Activated CD8-positive, alpha-beta T cell treated with anti-CD3 and anti-CD28 coated beads for 36 hours (primary cell): ENCODE measurements around the gene C2orf80. TPM values are rescaled to one million over a fixed set of nuclear protein-coding genes. Genes with fewer than 3 reads are reported as not detected.

ENCODE experiments used
- ATAC-seq: fragments of 200-7000 bp; cut with Tn5 transposase; one replicate; pipeline ENCODE4 v1.10.0; 2021; ENCODE audit warnings: mild to moderate bottlenecking, moderate library complexity
- CTCF ChIA-PET: fragments of 350-600 bp; sonication (Branson Sonifier 250); formaldehyde crosslinking; loops from one replicate; lab custom pipeline; 2021; ENCODE audit warnings: antibody characterized with exemption; lab: Charles Lee
- POLR2A ChIA-PET: fragments of 350-600 bp; sonication (Branson Sonifier 250); formaldehyde crosslinking; loops from one replicate; lab custom pipeline; 2021; ENCODE audit warnings: antibody characterized with exemption; lab: Charles Lee
- DNase-seq: peaks from one replicate; pipeline ENCODE4 v3.0.0-alpha.2; 2020
- H3K27ac Mint-ChIP-seq: one replicate; pipeline ENCODE4 v1.8.0; 2021; ENCODE audit warnings: mild to moderate bottlenecking, mixed read lengths
- H3K27me3 Mint-ChIP-seq: one replicate; pipeline ENCODE4 v1.8.0; 2021; ENCODE audit warnings: mixed read lengths
- H3K36me3 Mint-ChIP-seq: one replicate; pipeline ENCODE4 v1.8.0; 2021; ENCODE audit warnings: low read depth, mixed read lengths
- H3K4me1 Mint-ChIP-seq: one replicate; pipeline ENCODE4 v1.8.0; 2021; ENCODE audit warnings: low read depth, mixed read lengths
- H3K4me3 Mint-ChIP-seq: one replicate; pipeline ENCODE4 v1.8.0; 2021; ENCODE audit warnings: mild to moderate bottlenecking, moderate library complexity, mixed read lengths
- H3K9me3 Mint-ChIP-seq: one replicate; pipeline ENCODE4 v1.8.0; 2021; ENCODE audit warnings: mixed read lengths
- intact Hi-C: fragments of 100-400 bp; cut with micrococcal nuclease; formaldehyde crosslinking; loops from one replicate; pipeline ENCODE4 v1.10.0; 2022
- total RNA-seq, 2 experiments: library from RNA; stranded (reverse); gene quantifications; one replicate each; pipeline ENCODE4 v1.2.3, GENCODE V29; 2021
- TF ChIP-seq, protein P1 (sequence below): fragments of 200-600 bp; IDR thresholded peaks from one replicate; pipeline ENCODE4 v1.8.0; 2022; ENCODE audit warnings: antibody characterized with exemption, mild to moderate bottlenecking

The C2orf80 gene
- total RNA-seq, 2 experiments from 2014 or later, result not detected

DNA sequence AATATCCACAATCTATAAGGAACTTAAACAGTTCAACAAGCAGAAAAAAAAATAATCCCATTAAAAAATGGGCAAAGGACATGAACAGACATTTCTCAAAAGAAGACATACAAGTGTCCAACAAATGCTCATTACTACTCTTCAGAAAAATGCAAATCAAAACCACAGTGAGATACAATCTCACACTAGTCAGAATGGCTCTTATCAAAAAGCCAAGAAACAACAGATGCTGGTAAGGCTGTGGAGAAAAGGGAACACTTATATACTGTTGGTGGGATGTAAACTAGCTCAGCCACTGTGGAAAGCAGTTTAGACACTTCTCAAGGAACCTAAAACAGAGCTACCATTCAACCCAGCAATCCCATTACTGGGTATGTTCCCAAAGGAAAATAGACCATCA, 36.7 kb downstream of the C2orf80 start:
- intact Hi-C loops, result no loop called here
- no peak overlapping the region for H3K4me3 Mint-ChIP-seq
- H3K4me1 Mint-ChIP-seq, result no peaks in the 10 kb centered on the region
- H3K9me3 Mint-ChIP-seq, result peaks cover 7% of the 10 kb centered on the region
- no peak for ATAC-seq
- H3K27me3 Mint-ChIP-seq, result peaks cover 2% of the 10 kb centered on the region
- H3K27ac Mint-ChIP-seq, result no peak overlapping the region
- ChIA-PET POLR2A (no interaction called here), CTCF (interaction anchor here (1.0 kb wide), 1 partner anchor 22 kb away, joined by 3 read pairs; no protein-coding TSS in a partner anchor)
- no peak for DNase-seq
- TF ChIP-seq, protein P1, sequence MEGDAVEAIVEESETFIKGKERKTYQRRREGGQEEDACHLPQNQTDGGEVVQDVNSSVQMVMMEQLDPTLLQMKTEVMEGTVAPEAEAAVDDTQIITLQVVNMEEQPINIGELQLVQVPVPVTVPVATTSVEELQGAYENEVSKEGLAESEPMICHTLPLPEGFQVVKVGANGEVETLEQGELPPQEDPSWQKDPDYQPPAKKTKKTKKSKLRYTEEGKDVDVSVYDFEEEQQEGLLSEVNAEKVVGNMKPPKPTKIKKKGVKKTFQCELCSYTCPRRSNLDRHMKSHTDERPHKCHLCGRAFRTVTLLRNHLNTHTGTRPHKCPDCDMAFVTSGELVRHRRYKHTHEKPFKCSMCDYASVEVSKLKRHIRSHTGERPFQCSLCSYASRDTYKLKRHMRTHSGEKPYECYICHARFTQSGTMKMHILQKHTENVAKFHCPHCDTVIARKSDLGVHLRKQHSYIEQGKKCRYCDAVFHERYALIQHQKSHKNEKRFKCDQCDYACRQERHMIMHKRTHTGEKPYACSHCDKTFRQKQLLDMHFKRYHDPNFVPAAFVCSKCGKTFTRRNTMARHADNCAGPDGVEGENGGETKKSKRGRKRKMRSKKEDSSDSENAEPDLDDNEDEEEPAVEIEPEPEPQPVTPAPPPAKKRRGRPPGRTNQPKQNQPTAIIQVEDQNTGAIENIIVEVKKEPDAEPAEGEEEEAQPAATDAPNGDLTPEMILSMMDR, result no peak
- H3K36me3 Mint-ChIP-seq, result no peaks in the 10 kb centered on the region

DNA sequence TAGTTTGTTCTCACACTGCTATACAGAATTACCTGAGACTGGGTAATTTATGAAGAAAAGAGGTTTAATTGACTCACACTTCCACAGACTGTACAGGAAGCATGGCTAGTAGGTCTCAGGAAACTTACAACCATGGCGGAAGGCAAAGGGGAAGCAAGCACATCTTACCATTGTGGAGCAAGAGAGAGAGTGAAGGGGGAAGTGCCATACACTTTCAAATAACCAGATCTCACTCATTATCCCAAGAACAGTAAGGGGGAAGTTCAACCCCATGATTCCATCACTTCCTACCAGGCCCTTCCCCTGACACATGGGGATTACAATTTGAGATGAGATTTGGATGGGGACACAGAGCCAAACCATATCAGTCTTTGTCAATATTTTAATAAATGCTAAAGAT, 38.9 kb downstream of the C2orf80 start:
- no peak for DNase-seq
- intact Hi-C loops, result no loop called here
- no peak for ATAC-seq
- CTCF ChIA-PET, result no interaction called here
- Mint-ChIP-seq H3K9me3 (peaks cover 7% of the 10 kb centered on the region), H3K4me1 (no peaks in the 10 kb centered on the region), H3K27me3 (peaks cover 2% of the 10 kb centered on the region), H3K4me3 (no peak overlapping the region), H3K36me3 (no peaks in the 10 kb centered on the region), H3K27ac (no peak overlapping the region)
- POLR2A ChIA-PET, result no interaction called here
- TF ChIP-seq, protein P1, result no peak

DNA sequence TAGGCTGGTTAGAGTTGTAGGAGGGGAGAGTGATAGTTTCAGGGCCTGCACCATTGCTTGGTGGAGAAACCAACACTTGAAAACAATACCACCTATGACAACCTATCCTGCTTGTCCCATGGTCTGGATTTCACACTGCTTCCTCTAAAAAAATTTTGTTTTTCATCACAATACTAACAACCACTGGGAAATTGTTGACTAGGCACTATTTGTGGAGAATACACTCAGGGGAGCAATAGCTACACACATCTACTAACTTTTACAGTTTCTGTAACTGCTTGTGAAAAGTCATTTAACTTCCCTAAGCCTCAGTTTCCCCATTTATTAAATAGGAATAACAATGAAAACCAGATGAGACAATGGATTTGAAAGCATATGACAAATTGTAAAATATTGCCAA, 39.7 kb downstream of the C2orf80 start:
- no peaks in the 10 kb centered on the region for H3K4me1 Mint-ChIP-seq
- ChIA-PET CTCF (interaction anchor here (0.7 kb wide), 1 partner anchor 25 kb away, joined by 3 read pairs; no protein-coding TSS in a partner anchor), POLR2A (interaction anchor here (0.6 kb wide), 1 partner anchor 458 kb away, joined by 3 read pairs; no protein-coding TSS in a partner anchor)
- no peak for ATAC-seq
- TF ChIP-seq, protein P1, result no peak
- intact Hi-C loops, result no loop called here
- DNase-seq, result no peak
- H3K9me3 Mint-ChIP-seq, result peaks cover 7% of the 10 kb centered on the region
- H3K4me3 Mint-ChIP-seq, result no peak overlapping the region
- no peak overlapping the region for H3K27ac Mint-ChIP-seq
- no peaks in the 10 kb centered on the region for H3K36me3 Mint-ChIP-seq
- H3K27me3 Mint-ChIP-seq, result peaks cover 2% of the 10 kb centered on the region

DNA sequence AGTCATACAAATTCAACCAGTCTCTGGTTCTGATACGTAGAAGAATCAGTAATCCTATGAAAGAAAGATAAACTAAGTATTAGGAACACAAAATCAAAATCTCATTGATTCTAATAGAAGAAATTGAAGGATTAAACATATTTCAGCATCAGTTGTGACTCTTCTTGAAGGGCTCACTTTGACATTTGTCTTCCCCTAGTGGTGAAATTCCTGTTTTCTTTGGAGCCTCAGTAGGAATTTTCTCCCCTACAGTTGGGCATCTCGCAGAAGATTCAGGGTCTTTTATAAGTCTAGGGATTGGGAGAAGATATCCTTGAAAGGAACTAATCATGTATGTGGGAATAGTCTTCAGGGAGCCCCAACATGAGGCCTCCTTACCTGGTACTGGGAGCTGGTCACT, 41.0 kb downstream of the C2orf80 start:
- intact Hi-C loops, result no loop called here
- Mint-ChIP-seq H3K36me3 (no peaks in the 10 kb centered on the region), H3K9me3 (peaks cover 7% of the 10 kb centered on the region), H3K27ac (no peak overlapping the region), H3K27me3 (peaks cover 2% of the 10 kb centered on the region), H3K4me1 (no peaks in the 10 kb centered on the region), H3K4me3 (no peak overlapping the region)
- TF ChIP-seq, protein P1, result no peak
- ATAC-seq (no peak), DNase-seq (no peak)
- POLR2A ChIA-PET, result no interaction called here
- CTCF ChIA-PET, result no interaction called here

DNA sequence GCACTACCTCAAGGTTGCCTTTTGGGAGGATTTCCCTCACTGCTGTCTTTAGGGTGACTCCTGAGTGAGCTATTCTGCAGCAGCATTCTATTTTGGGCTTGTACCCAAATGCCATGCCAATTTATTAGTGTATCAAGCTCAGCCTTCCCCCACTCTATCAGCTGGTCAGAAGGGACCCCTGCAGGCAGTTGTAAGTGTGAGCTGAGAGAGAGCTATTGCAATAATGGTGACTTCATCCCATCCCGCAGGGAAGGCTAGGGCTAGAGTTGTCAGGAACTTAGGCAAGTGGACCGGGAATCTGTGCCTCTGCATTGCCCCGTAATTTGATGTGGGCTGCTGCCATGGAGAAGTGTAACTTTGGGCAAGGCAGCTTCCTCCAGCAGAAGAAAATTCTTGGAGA, 42.1 kb downstream of the C2orf80 start:
- intact Hi-C loops, result no loop called here
- Mint-ChIP-seq H3K27me3 (peaks cover 2% of the 10 kb centered on the region), H3K36me3 (no peaks in the 10 kb centered on the region), H3K4me1 (no peaks in the 10 kb centered on the region), H3K27ac (no peak overlapping the region), H3K4me3 (no peak overlapping the region), H3K9me3 (peaks cover 7% of the 10 kb centered on the region)
- TF ChIP-seq, protein P1, result no peak
- no peak for DNase-seq
- CTCF ChIA-PET, result no interaction called here
- POLR2A ChIA-PET, result no interaction called here
- ATAC-seq, result no peak
